ENCODE results near the gene SHISA9. TPM values are rescaled to one million over a fixed set of nuclear protein-coding genes. Genes with fewer than 3 reads are reported as not detected.

The SHISA9 gene
- total and polyA plus RNA-seq, 2 of the 4 experiments (the other 2 are of a cell fraction): under 0.01 TPM; not detected in 1

DNA sequence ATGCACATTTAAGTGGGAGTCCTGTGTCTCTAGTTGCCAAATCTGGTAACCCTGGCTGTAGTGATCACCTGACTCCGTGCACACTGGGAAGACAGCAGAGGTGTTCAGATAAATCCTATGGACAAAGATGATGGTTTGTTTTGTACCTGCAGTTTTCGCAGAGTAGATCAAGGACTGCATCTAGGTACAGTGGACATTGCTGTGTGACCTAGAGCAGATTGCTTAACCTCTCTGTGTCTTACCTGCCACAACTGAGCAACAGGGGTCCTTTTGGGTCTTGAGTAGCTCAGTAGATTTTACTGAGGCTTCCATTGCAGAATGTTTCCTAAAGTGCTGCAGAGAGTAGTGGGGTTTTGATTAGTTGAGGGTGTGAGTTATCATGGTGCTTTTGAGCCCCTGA is 160.8 kb downstream of the SHISA9 start:
- no peak overlapping the region for H2AK9ac ChIP-seq (replicated peaks; ENCODE audit: low read depth, low read length, poor library complexity)
- no peak overlapping the region for H3K9ac ChIP-seq (ENCODE audit: low read depth, low read length)
- H3K56ac ChIP-seq (ENCODE audit: extremely low read depth, insufficient read depth, low read length): no peak overlapping the region
- H3K23ac ChIP-seq (ENCODE audit: low read depth, low read length): no peak overlapping the region
- H4K20me1 ChIP-seq (ENCODE audit: insufficient read depth, low read length): no peaks in the 10 kb centered on the region
- no peak overlapping the region for H3K4ac ChIP-seq (ENCODE audit: low read depth, low read length)
- CTCF ChIA-PET: no interaction called here
- H2BK15ac ChIP-seq (ENCODE audit: low read depth, low read length): no peak overlapping the region
- BruUV-seq (replicated peaks): no TSS peak
- H3K9me3 ChIP-seq (ENCODE audit: control insufficient read depth, insufficient read depth, low read length): peaks cover 26% of the 10 kb centered on the region
- no peak overlapping the region for H2BK5ac ChIP-seq (ENCODE audit: low read depth, low read length, poor library complexity, severe bottlenecking)
- no peak overlapping the region for H4K8ac ChIP-seq (ENCODE audit: low read depth in 2 of 2, low read length in 2 of 2)
- H3K18ac ChIP-seq (ENCODE audit: low read depth, low read length): no peak overlapping the region
- intact Hi-C loops (cut with micrococcal nuclease) (no loop called here), in situ Hi-C loops (cut with MboI; ENCODE audit: low sequenced_read_pairs) (no loop called here), dilution Hi-C loops (cut with HindIII; ENCODE audit: low sequenced_read_pairs, unreplicated experiment) (no loop called here)
- DNase-seq (no peak), ATAC-seq (ENCODE audit: low read depth) (no peak)
- H4K91ac ChIP-seq (ENCODE audit: insufficient read depth, low read depth, low read length): no peak overlapping the region
- POLR2A ChIA-PET (ENCODE audit: unreplicated experiment): no interaction called here
- no peaks in the 10 kb centered on the region for H3K79me1 ChIP-seq (ENCODE audit: low read depth in 1 of 2, low read length in 2 of 2)
- no peak overlapping the region for H2AFZ ChIP-seq (replicated peaks; ENCODE audit: low read length, poor library complexity)
- H4K5ac ChIP-seq (ENCODE audit: low read depth, low read length): no peak overlapping the region
- H3K27ac ChIP-seq (ENCODE audit: insufficient read depth, low read length): no peak overlapping the region
- H3K4me3 ChIP-seq (ENCODE audit: insufficient read depth, low read depth, low read length): no peak overlapping the region
- WGBS, 2 experiments (ENCODE audit: extremely low coverage in 2 of 2, insufficient read length in 1 of 2): 40% methylated on average over 1 of the region's 2 CpGs; no CpG with 5 or more reads in 1 of the 2 experiments
- no peaks in the 10 kb centered on the region for H3K36me3 ChIP-seq (ENCODE audit: control insufficient read depth, insufficient read depth, low read length)
- H3K27me3 ChIP-seq (ENCODE audit: control insufficient read depth, insufficient read depth, low read length): no peaks in the 10 kb centered on the region
- H2BK20ac ChIP-seq (ENCODE audit: low read depth, low read length): no peak overlapping the region
- no peak overlapping the region for H3K4me2 ChIP-seq (ENCODE audit: low read depth, low read length)
- no peaks in the 10 kb centered on the region for H3K4me1 ChIP-seq (ENCODE audit: control insufficient read depth, insufficient read depth, low read length)
- no peaks in the 10 kb centered on the region for H3K9me1 ChIP-seq (ENCODE audit: insufficient read depth, low read length)
- no peak overlapping the region for H2BK120ac ChIP-seq (ENCODE audit: low read depth, low read length)
- no peak overlapping the region for H2AK5ac ChIP-seq (ENCODE audit: low read depth, low read length)
- TF ChIP-seq CEBPB (IDR thresholded peaks at IDR 0.05; ENCODE audit: low read depth, low read length) (no peak), USF2 (IDR thresholded peaks at IDR 0.05; ENCODE audit: low read depth, low read length) (no peak), CHD1 (IDR thresholded peaks at IDR 0.05; ENCODE audit: low read depth, low read length) (no peak), MAZ (IDR thresholded peaks at IDR 0.05; ENCODE audit: borderline replicate concordance, low read depth, low read length) (no peak), MAFK (IDR thresholded peaks at IDR 0.05; ENCODE audit: low read depth, low read length) (no peak), RFX5 (IDR thresholded peaks at IDR 0.05; ENCODE audit: low read depth, low read length) (no peak), FOS (IDR thresholded peaks at IDR 0.05; ENCODE audit: low read depth, low read length) (no peak), CTCF (conservative IDR thresholded peaks at IDR 0.05; ENCODE audit: low read depth, low read length) (no peak), BHLHE40 (IDR thresholded peaks at IDR 0.05; ENCODE audit: low read depth, low read length) (no peak), RAD21 (IDR thresholded peaks at IDR 0.05; ENCODE audit: low read length) (no peak), MXI1 (IDR thresholded peaks at IDR 0.05; ENCODE audit: borderline replicate concordance, low read depth, low read length) (no peak), SMC3 (IDR thresholded peaks at IDR 0.05; ENCODE audit: low read depth, low read length) (no peak), RCOR1 (IDR thresholded peaks at IDR 0.05; ENCODE audit: insufficient replicate concordance, low read length) (no peak), POLR2A (IDR thresholded peaks at IDR 0.05; ENCODE audit: low read depth, low read length) (no peak)
- H3K14ac ChIP-seq (replicated peaks; ENCODE audit: low read depth, low read length): no peak overlapping the region
